KMS-11 (cell line): ENCODE measurements around the gene DAGLB.
"Not testable (repeated sequence)": the region's sequence is repeated elsewhere in the genome, so short reads cannot be mapped to it uniquely, and the experiment has no call there.

ENCODE experiments used
- H2AFZ ChIP-seq: fragments of 200-600 bp; sonication (generic); 2 replicates; pipeline ENCODE4 v1.6.1; 2016; ENCODE audit warnings: antibody characterized with exemption, mixed run types, low read depth
- H3K27ac ChIP-seq: fragments of 200-600 bp; sonication (generic); 2 replicates; pipeline ENCODE4 v1.6.1; 2016; ENCODE audit warnings: mild to moderate bottlenecking, mixed run types
- H3K27me3 ChIP-seq: fragments of 200-600 bp; sonication (generic); 2 replicates; pipeline ENCODE4 v1.6.1; 2017; ENCODE audit warnings: mild to moderate bottlenecking, low read depth, mixed run types, moderate library complexity; ENCODE audit not compliant: insufficient read depth
- H3K36me3 ChIP-seq: fragments of 200-600 bp; sonication (generic); 2 replicates; pipeline ENCODE4 v1.6.1; 2017; ENCODE audit warnings: mild to moderate bottlenecking, mixed run types; ENCODE audit not compliant: insufficient read depth
- H3K4me1 ChIP-seq: fragments of 200-600 bp; sonication (generic); 2 replicates; pipeline ENCODE4 v1.6.1; 2016; ENCODE audit warnings: mild to moderate bottlenecking, low read depth, mixed run types; ENCODE audit not compliant: poor library complexity, severe bottlenecking
- H3K4me2 ChIP-seq: fragments of 200-600 bp; sonication (generic); 2 replicates; pipeline ENCODE4 v1.7.0; 2016; ENCODE audit warnings: mild to moderate bottlenecking, mixed run types
- H3K4me3 ChIP-seq: fragments of 200-600 bp; sonication (generic); IDR thresholded peaks from 2 replicates; pipeline ENCODE4 v1.6.1; 2017; ENCODE audit warnings: low read depth, low read length, mixed read lengths; ENCODE audit not compliant: insufficient read depth
- H3K79me2 ChIP-seq: fragments of 200-600 bp; sonication (generic); 2 replicates; pipeline ENCODE4 v1.6.1; 2016; ENCODE audit warnings: low read depth, mixed run types; ENCODE audit not compliant: insufficient read depth
- H3K9ac ChIP-seq: fragments of 200-600 bp; sonication (generic); 2 replicates; pipeline ENCODE4 v1.6.1; 2016; ENCODE audit warnings: mild to moderate bottlenecking, mixed run types
- H4K20me1 ChIP-seq: fragments of 200-600 bp; sonication (generic); 2 replicates; pipeline ENCODE4 v1.6.1; 2016; ENCODE audit warnings: mild to moderate bottlenecking, mixed run types; ENCODE audit not compliant: insufficient read depth
- CTCF ChIP-seq: fragments of 200-600 bp; sonication (generic); conservative IDR thresholded peaks from 2 replicates; pipeline ENCODE4 v1.6.1; 2017; ENCODE audit warnings: low read depth, mild to moderate bottlenecking, antibody characterized with exemption, low read length, moderate library complexity, mixed read lengths

The DAGLB gene

DNA sequence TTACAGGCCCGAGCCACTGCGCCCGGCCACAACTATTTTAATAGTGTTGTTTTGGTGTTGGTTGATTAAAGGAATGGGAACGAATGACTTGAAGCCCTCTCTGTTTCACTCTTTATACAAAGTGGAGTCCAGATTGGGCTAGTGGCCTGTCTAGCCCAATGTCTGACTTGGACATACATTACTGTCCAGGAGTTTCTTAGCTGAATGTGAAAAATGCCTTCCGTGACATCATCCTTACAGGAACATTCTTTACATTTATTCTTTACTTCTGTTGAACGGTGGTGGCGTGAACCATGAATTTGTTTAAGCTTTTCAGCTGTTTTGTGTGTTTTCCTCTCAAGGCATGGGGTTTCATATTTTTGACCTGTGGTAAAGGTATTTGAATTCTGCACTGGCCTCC, 67.9 kb downstream of the DAGLB start:
- no peak overlapping the region for H3K27ac ChIP-seq
- H3K36me3 ChIP-seq = no peaks in the 10 kb centered on the region
- no peak overlapping the region for H3K4me2 ChIP-seq
- H4K20me1 ChIP-seq = peaks cover 34% of the 10 kb centered on the region
- H2AFZ ChIP-seq = no peak overlapping the region
- peaks cover 99% of the 10 kb centered on the region for H3K79me2 ChIP-seq
- H3K27me3 ChIP-seq = no peaks in the 10 kb centered on the region
- H3K4me3 ChIP-seq = no peak overlapping the region
- H3K4me1 ChIP-seq = peaks cover 24% of the 10 kb centered on the region
- no peak overlapping the region for H3K9ac ChIP-seq
- no peak for TF ChIP-seq CTCF

DNA sequence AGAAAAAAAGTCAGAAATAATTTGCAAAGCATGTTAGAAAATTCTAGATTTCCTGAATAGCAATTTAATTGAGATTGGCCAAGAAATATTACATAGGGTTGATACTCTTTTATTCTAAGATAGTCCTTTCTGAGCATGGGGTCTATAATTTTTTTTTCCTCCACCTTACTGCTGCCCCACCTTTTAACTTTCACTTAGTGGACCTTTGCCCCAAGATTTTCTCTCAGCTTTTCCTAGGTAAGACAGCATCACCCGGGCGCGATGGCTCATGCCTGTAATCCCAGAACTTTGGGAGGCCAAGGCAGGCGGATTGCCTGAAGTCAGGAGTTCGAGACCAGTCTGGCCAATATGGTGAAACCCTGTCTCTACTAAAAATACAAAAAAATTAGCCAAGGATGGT, 69.2 kb downstream of the DAGLB start:
- not testable (repeated sequence) for H3K27ac ChIP-seq, H3K4me3 ChIP-seq, H3K36me3 ChIP-seq, H3K27me3 ChIP-seq, H2AFZ ChIP-seq, H3K4me2 ChIP-seq, H3K9ac ChIP-seq
- H3K4me1 ChIP-seq = peaks cover 24% of the 10 kb centered on the region
- H4K20me1 ChIP-seq = peaks cover 34% of the 10 kb centered on the region
- peaks cover 88% of the 10 kb centered on the region for H3K79me2 ChIP-seq

DNA sequence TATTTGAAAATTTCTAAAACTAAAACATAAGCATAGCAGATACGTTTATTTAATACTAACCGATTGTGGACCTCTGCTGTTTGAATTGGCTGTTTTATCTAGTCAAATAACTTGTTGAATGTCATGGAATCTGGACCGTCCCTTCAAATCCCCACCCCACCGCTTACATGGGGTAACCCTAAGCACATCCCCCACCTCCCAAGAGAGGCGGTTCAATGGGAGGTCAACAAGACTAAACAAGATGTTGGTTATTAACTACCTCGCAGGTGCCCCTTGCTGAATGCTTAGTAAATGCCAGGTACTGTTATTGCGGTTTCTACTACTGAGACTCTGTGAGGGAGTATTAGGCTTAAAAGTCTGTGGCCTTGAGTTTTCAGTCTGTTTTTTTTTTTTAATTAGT, 70.9 kb downstream of the DAGLB start:
- Histone ChIP-seq H3K4me1 (peaks cover 30% of the 10 kb centered on the region), H3K4me2 (no peak overlapping the region; the same call in 1 of the 2 replicates), H4K20me1 (peaks cover 25% of the 10 kb centered on the region), H3K9ac (no peak overlapping the region), H3K79me2 (peaks cover 70% of the 10 kb centered on the region), H3K27me3 (no peaks in the 10 kb centered on the region), H2AFZ (no peak overlapping the region), H3K36me3 (no peaks in the 10 kb centered on the region), H3K4me3 (no peak overlapping the region), H3K27ac (no peak overlapping the region)
- TF ChIP-seq CTCF = no peak

DNA sequence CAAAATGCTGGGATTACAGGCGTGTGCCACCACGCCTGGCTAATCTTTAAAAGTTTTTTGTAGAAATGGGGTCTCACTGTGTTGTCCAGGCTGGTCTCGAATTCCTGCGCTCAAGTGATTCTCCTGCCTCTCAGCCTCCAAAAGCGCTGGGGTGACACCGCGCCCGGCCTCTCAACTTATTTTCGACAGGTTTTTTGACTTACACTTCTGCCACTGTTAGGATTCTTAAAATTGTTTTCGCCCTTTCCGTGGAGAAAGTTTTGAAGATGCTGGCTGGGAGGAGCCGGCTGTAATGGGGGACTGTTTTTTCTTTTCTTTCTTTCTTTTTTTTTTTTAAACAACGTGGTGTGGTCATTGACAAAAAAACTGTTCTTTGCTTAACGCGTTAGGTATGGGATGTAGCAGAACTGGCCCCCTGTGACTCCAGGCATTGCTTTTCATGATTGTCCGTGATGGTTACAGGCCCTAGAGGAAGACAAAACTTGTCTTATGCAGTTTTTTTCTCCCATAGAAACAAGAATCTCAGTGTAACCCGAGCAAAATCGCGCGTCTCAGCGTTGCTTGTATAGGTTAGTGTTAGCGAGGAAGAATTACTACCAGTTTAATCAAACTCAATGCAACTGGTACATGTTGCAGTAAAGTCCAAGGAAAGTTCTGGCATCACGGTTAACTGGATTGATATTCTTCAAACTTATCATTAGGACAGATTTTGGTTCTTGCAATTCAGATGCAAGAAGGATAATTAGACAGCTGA, 72.2 kb downstream of the DAGLB start:
- TF ChIP-seq CTCF = no peak
- peaks cover 28% of the 10 kb centered on the region for H3K4me1 ChIP-seq
- no peak overlapping the region; the same call in 1 of the 2 replicates for H3K27ac ChIP-seq
- H4K20me1 ChIP-seq = peaks cover 16% of the 10 kb centered on the region
- H2AFZ ChIP-seq = no peak overlapping the region
- peak overlapping the region; percentile 39 for H3K4me2 ChIP-seq
- peaks cover 57% of the 10 kb centered on the region for H3K79me2 ChIP-seq
- H3K36me3 ChIP-seq = no peaks in the 10 kb centered on the region
- H3K27me3 ChIP-seq = no peaks in the 10 kb centered on the region
- H3K4me3 ChIP-seq = no peak overlapping the region
- H3K9ac ChIP-seq = peak overlapping the region; percentile 47; the same call in 1 of the 2 replicates

GRCh38 chr7:6367701-6368211, 80.0 kb downstream of the DAGLB start:
- TF ChIP-seq CTCF = no peak
- no peak overlapping the region for H3K9ac ChIP-seq
- no peak overlapping the region for H3K4me3 ChIP-seq
- H3K27ac ChIP-seq = no peak overlapping the region
- H3K4me1 ChIP-seq = peaks cover 13% of the 10 kb centered on the region
- H3K27me3 ChIP-seq = no peaks in the 10 kb centered on the region
- H2AFZ ChIP-seq = peak overlapping the region; percentile 7; the same call in 1 of the 2 replicates
- H3K36me3 ChIP-seq = no peaks in the 10 kb centered on the region
- H3K79me2 ChIP-seq = no peaks in the 10 kb centered on the region
- H3K4me2 ChIP-seq = no peak overlapping the region
- no peaks in the 10 kb centered on the region for H4K20me1 ChIP-seq
